Measurements from ENCODE around the gene IGLON5.
A peak's percentile ranks its signal among the peaks of the same experiment; 100 is the strongest.

IGLON5 gene

DNA sequence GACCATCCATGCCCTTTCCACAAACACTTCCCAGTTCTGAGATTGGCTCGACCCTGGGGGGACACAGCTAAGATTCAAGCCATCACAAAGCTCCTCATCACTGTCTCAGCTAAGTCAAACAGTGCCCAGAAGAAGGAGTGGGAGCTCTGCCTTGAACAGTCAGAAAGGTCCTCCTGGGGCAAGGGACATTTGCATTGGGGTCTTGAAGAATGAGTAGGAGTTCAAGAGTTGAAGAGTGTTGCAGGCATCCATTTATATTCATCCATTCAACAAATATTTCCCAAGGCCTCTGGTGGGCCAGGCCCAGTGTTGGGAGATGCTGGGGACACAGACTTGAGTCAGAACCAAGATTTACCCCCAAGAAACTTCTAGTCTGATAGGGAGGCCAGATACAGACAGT is 6.5 kb downstream of the IGLON5 start:
- DNase-seq (ENCODE audit: low read depth), result no peak

DNA sequence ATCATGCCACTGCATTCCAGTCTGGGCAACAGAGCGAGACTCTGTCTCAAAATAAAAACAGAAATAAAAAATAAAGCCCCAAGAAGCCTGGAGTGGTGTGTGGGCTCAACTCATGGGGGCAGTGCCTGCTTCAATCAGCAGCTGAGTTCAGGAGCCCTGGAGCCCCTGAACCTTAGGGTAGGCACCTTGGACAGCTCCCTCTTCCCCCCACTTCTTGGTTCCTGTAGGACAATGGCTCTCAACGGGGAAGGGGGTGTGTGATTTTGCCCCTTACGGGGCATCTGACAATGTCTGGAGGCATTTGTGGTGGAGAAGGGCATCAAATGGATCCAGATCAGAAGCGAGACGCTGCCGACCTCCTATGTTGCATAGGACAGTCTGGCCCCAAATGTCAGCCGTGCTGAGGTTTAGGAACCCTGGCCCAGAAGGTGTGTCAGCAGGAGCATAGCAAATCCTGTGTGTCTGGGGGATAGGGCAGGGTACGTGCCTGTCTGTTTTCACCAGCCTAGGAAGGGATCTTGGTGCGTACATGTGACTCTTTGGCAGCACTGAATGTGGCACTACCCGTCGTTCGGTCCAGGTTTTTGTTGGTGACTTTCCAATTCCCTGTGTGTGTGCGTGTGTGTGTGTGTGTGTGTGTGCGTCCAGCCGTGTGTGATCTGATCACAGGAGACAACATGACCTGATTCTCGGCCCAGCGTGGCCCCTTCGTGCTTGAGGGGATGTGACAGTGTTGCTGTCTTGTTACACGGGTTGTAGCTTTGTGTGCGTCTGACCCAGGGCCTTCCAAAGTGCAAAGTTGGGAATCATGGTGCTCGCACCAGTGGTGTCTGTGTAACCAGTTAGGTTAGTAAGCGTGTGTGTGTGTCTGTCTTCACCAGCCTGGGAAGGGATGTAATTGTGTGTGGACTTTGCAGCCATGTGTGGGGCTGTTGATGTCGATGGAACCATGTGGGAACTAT is 7.5 kb downstream of the IGLON5 start:
- DNase-seq (ENCODE audit: low read depth), result no peak

DNA sequence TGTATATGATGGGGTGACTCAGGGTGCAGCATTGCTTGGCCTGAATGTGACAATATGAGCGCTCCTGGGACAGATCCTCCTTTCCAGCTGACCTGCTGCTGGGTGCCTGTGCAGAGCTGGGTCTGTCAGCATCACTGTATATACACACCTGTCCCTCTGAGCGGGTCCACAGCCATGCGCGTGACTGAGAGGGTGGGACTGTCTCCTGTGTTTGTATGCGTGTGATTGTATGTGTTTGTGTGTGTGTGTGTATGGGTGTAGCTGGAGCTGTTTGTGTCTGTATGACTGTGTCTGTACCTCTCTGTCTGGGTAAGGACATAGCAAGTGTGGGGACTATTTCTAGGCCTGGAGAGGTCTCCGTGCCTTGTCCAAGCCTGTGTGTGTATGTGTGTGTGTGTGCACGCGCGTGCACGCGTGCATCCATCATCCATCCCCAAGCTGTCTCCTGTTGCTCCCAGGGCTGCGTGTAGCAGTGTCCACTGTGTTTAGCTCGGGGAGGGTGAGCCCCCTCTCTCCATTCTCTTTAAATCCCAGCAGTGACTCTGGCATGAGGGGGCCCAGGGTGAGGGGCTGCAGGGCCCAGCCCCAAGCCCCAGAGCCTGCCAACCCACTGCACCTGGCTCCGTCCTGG is 8.3 kb downstream of the IGLON5 start:
- DNase-seq (ENCODE audit: low read depth), result no peak

DNA sequence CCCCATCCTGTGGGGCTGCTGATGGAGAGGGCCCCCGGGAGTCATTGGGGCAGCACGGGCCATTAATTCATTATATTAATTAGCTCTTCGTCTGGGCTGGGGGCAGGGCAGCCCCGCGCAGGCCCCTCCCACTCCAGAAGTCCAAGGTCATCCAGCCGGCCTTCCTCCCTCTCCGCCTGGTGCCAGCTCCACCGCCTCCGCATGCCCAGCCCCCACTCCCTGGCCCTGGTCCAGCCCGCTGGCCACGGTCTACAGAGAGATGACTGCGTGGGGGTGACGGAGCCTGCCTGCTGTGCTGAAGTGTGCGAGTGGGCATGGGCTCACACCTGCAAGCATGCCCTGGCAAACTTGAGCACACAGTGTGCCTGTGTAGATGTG is 8.8 kb downstream of the IGLON5 start:
- DNase-seq (ENCODE audit: low read depth), result no peak

DNA sequence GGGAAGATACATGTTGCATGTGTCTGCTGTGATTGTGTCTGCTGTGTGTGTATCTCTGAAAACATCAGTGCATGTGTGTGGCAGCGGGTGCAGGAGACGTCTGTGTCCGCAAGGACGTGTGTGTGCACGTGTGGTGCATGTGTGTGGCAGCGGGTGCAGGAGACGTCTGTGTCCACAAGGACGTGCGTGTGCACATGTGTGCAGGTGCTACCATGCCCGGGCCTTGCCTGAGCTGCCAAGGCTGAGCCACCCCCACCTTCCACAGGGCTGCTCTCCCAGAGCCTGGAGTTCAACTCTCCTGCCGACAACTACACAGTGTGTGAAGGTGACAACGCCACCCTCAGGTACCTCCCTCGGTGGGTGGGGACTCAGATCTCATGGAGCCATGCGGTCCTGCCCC is 10.4 kb downstream of the IGLON5 start:
- no peak for DNase-seq (ENCODE audit: low read depth)

DNA sequence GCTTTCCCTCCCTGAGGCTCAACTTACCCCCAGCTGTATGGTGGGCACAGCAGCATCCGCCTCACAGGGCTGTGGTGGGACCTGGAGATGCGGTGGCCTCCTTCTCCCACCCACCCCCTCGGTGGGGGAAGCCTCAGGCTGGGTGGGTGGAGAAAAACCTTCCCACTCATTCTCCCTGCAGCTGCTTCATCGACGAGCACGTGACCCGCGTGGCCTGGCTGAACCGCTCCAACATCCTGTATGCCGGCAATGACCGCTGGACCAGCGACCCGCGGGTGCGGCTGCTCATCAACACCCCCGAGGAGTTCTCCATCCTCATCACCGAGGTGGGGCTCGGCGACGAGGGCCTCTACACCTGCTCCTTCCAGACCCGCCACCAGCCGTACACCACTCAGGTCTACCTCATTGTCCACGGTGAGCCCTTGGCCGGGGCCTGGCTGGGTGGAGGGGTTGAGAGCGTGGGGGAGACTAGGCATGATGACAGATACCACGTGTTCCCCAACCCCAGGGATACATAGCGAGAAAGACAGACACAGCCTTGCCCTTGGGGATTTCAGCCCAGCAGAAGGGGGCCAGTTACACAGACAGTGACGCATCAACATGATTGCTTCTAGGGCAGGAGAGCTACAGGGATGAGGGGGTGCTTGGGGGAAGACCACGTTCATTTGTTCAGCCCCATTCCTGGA is 12.2 kb downstream of the IGLON5 start:
- no peak for DNase-seq (ENCODE audit: low read depth)

DNA sequence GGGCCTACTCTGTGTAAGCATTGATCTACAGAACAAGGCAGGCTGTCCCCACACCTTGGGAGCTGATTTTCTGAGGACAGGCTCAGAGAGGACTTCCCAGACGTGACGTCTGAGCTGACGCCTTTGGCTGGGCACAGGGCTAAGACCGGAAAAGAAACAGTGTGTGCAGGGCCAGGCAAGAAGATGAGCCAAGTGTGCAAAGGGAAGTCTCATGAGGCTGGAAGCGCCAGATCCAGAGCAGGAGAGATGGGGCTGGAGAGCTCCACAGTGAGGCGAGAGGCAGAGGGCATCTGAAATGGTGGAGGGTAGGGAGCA is 12.7 kb downstream of the IGLON5 start:
- no peak for DNase-seq (ENCODE audit: low read depth)

DNA sequence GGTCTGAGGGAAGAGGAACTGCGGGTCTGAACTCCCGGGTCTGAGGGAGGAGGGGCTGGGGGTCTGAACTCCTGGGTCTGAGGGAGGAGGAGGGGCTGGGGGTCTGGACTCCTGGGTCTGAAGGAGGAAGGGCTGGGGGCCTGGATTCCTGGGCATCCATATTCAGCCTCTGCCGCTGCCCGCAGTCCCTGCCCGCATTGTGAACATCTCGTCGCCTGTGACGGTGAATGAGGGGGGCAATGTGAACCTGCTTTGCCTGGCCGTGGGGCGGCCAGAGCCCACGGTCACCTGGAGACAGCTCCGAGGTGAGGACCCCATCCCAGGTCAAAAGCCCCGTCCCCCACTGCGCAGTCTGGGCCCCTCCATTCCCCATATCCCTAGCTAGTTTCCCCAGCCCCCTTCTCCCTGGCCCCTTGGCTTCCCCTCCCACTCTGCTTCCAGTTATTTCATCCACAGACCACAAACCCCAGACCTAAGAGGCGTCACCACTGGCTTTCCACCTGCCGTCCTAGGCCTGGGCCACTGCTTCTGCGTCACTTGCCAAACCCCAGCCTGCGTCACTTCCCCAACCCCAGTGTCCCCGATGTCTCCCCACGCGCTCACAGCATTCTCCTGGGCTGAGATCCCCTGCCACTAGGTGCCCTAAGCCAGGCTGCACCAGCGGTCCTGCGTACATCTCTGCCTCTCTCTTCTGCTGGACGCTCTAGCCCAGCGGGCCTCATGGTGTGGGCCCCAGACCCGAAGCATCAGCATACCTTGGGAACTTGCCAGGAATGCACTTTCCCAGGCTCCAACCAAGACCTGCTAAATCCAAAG is 13.9 kb downstream of the IGLON5 start:
- DNase-seq (ENCODE audit: low read depth), result no peak

DNA sequence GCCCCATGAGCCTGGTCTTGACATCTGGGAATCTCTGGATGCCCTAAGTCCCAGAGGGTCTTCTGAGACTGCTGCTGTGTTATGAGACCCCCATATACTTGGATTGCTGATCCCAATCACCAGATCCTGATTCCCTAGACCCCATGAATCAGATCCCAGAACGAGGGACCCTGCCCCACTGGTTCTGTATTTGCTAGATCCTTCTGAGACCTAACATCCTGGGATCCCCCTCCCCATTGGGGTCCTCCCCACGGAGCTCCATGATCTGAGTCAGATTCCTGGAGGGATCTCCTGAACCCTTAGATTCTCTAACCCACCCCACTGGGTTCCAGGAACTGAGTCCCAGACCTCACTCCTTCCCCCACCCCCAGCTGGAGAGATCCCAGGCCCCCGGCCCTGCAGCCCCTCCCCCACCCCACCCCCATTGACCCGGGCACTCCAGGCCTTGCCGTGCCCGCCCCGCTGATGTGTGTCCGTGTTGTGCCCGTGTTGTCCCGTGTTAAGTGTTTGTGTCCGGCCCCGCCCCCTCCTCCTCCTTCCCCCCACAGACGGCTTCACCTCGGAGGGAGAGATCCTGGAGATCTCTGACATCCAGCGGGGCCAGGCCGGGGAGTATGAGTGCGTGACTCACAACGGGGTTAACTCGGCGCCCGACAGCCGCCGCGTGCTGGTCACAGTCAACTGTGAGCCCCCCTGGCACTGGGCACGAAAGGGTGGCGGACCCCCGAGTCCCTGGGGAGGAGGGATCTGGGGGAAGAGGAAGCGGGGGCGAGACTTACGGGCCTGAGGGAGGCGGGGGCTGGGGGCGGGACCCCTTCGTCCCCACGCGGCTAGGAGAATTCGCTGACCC is 15.0 kb downstream of the IGLON5 start:
- DNase-seq (ENCODE audit: low read depth), result no peak

DNA sequence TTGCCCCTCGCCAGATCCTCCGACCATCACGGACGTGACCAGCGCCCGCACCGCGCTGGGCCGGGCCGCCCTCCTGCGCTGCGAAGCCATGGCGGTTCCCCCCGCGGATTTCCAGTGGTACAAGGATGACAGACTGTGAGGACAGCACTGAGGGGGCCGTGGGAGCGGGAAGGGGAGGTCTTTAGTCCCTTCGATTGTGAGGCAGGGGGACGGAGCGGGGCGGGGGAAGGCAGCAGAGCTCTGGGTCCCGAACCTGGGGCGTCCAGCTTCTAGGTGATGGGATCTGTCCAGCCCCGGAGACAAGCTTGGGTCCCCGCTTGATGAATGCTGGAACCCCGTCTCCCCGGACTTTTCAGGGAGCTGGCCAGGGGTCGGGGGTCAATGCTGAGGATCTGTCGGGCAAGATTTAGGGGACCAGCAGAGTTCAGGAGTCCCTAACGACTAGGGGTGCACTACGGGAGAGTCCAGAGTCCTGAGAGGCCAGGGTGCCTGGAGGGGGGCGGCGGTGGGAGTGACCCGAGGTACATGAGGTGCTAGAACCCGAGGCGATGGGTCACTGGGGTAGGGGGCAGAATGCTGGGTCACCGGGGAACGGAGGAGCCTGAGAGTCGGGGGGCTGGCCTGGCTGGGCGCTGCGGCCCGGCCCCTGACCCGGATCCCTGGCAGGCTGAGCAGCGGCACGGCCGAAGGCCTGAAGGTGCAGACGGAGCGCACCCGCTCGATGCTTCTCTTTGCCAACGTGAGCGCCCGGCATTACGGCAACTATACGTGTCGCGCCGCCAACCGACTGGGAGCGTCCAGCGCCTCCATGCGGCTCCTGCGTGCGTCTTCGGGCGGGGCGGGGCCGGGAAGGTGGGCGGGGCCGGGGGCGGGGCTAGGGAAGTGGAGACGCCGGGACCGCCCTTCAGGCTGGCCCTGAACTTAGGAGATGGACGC is 15.9 kb downstream of the IGLON5 start:
- peak; percentile 33 for DNase-seq (ENCODE audit: low read depth)

DNA sequence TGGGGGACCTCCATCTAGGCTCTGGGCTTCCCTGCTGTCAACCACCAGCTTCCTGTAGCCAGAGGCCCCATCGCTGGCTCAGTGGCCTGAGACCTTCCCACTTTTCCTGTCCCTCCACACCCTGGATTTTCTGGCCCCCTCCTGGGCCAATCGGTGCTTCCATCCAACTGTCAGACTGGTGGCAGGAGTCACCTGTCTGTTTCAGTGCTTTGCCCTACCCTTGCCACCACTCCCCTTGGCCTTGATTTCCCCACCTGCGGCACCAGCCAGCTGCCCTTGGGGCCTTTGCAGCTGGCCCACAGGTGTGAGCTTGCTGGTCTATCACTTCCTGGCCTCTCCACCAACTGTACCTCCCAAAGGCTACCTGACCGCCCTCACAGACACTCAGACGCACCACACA is 18.0 kb downstream of the IGLON5 start:
- no peak for DNase-seq (ENCODE audit: low read depth)

DNA sequence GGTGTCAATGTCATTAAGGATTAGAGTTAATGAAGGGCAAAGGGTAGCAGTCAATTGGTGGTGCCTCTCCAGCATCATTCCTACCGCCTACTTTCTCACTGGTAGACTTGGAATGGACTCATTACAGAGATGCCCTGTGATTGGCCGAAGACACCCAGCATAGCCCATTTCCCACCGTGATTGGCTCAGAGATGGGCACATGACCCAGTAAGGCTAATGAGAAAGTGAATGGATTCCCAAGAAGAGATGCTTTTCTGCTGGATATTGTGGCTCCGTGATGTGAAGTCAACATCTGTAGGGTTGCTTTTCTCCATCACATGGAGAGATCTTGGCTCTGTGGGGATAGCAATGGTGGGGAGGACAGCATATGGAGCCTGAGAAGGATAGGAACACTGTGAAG is 18.9 kb downstream of the IGLON5 start:
- DNase-seq (ENCODE audit: low read depth), result no peak

DNA sequence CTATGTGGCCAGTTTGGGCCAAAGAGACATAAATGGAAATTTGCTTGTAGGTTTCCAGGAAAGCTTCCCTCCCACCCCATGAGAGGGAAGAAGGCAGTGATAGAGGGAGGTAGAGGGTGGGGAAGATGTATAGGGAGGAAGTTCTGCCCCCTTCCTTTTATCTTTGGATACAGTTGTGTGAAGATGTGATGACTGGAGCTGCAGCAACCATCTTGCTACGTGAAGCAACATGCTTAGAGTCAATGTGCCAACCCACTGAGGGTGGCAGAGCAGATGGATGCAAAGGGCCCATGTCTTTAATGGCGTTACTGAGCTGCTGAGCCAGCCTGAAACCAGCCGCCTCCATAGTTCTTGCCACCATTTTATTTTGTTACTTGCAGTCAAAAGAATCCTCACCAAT is 19.7 kb downstream of the IGLON5 start:
- DNase-seq (ENCODE audit: low read depth), result no peak

DNA sequence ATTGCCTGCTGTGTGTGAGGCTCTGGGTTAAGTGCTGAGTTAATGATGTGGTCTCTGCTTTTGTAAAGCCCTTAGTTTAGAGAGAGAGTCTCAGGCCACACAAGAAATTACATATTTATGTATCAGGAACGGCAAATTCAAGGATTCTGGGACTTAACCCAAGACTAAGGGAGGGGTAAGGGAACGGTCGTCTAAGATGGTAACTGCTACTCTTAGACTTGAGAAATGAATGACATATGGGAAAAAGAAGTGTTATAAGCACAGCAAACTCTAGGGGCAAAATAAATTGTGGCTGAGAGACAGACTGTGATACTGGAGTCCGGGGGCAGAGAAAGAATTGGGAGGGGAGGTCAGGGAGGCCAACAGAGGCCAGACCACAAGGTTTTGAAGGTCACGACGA is 20.3 kb downstream of the IGLON5 start:
- DNase-seq (ENCODE audit: low read depth), result no peak

DNA sequence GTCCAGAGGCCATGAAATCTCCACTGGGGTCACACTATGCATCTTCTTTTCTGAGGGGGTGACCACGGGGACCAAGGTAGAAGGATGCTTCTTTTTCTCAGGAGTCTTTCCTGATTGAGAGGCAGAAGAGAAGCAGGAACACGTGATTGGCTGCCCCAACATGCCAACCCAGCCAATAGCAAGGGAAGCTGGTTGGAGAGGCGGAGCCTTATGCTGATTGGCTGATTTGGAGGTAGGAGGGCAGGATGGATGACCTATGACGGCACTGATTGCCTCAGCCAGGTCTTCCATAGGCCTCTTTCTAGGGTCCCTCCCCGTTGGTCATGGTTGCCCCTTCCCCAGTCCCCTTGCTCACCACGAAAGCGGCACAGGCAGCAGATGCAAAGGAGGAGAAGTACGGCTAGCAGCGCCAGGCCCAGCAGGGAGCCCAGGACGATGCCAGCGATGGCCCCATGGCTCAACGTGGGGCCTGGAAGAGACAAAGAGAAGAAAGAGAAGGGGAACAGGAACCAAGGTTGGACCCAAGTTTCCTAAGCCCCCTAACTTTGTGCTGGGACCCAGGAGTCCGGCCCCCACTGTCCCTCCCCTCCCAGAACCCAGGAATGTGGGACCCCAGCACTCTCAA is 22.5 kb downstream of the IGLON5 start:
- DNase-seq (ENCODE audit: low read depth), result no peak

DNA sequence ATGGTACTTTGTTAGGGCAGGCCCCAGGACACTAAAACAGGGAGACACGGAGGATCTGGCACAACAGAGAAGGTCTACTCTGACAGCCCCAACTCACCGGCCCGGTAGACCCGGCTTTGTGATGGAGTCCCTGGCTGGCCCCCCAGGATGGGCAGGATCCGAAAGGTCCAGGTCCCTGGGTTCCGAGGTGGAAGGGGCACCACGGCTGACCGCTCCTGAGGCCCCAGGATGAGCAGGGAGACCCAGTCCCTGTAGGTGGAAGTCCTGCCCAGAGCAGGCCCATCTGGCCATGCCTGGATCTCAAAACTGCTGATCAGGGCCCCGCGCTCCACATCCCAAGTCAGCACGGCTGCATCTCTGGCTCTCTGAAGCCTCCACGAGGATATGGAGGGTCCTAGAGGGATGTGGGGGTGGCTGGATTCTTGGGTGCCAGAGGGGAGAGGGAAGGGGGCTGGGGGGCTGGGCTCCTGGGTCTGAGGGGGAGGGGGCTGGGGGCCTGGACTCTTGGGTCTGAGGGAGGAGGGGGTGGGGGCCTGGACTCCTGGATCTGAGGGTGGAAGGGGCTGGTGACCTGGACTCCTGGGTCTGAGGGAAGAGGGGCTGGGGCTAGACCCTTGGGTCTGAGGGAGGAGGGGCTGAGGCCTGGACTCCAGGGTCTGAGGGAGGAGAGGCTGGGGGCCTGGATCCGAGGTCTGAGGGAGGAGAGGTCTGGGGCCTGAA is 25.9 kb downstream of the IGLON5 start:
- no peak for DNase-seq (ENCODE audit: low read depth)

DNA sequence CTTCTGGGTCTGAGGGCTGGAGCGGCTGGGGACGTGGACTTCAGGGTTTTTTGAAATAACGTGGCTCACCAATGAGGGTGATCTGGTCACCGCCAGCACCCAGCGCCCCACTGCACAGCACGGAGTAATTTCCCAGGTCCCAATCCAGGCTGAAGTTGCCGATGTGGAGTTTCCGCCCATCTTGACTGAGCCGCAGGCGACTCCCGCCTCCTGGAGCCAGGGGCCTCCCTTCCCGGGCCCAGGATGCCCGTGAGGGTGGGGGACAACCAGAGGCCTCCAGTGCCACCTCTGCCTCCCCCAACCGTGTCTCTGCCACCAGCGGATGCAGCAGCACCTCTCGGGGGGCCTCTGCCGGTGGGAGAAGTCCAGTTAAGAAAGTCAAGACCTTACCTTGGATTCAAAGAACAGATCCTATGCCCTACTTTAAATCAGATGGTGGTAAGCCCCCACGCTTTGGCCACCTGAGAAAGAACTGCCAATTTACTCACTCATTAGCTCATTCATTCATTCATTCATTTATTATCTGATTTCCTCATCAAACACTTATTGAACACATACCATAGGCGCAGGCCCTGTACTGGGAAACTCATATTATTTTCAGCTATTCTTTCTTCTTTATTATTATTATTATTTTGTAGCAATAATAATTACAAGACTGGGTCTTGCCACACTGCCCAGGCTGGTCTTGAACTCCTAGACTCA is 26.6 kb downstream of the IGLON5 start:
- DNase-seq (ENCODE audit: low read depth), result no peak

DNA sequence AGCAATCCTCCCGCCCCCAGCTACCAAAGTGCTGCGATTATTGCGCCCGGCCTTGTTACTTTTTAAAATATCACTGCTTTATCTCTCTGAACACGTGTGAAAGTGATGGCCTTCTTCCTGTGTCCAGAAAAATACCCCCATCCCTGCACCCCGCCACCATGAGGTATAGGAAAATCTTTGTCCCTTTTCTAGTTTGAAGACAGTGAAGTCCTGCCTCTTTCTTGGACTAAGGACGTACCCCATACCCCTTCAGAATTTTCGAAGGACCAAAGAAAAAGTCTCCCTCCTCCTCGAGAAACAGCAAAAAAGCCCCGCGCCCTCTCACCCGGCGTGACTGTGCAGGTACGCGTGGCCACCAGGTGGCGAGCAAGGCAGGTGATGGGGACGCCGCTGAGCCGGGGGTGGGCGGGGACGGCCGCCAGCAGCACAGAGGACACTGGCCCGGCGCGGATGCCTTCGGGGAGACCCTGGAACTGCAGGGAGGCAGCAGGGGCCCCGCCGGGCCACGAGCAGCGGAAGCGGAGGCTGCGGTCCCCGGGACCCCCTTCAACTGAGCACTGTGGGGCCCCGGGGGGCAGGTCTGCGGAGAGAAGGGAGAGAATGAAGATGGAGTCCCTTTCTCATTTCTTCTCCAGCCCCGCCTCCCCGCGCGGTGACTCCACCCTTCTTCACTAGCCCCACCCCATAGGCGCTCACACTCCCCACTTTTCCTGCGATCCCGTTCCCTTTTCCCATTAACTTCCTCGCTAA is 27.3 kb downstream of the IGLON5 start:
- peak; percentile 70 for DNase-seq (ENCODE audit: low read depth)

Measured in T-helper 22 cell (primary cell).